ENCODE data around the gene SPTBN4.

The SPTBN4 gene

GRCh38 chr19:40600570-40601133 lies 133.9 kb downstream of the SPTBN4 start (continued):
- TF ChIP-seq, protein P1, sequence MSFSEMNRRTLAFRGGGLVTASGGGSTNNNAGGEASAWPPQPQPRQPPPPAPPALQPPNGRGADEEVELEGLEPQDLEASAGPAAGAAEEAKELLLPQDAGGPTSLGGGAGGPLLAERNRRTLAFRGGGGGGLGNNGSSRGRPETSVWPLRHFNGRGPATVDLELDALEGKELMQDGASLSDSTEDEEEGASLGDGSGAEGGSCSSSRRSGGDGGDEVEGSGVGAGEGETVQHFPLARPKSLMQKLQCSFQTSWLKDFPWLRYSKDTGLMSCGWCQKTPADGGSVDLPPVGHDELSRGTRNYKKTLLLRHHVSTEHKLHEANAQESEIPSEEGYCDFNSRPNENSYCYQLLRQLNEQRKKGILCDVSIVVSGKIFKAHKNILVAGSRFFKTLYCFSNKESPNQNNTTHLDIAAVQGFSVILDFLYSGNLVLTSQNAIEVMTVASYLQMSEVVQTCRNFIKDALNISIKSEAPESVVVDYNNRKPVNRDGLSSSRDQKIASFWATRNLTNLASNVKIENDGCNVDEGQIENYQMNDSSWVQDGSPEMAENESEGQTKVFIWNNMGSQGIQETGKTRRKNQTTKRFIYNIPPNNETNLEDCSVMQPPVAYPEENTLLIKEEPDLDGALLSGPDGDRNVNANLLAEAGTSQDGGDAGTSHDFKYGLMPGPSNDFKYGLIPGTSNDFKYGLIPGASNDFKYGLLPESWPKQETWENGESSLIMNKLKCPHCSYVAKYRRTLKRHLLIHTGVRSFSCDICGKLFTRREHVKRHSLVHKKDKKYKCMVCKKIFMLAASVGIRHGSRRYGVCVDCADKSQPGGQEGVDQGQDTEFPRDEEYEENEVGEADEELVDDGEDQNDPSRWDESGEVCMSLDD (tag by site-specific recombination; IDR thresholded peaks at IDR 0.05) = peak; percentile 62
- 0 out of 2 replicates have a peak, but pooled peaks have one; percentile 10 for TF ChIP-seq ZSCAN16 (tag by site-specific recombination; IDR thresholded peaks at IDR 0.05)
- 0 out of 2 replicates have a peak, but pooled peaks have one; percentile 0 for TF ChIP-seq SP2 (tag by site-specific recombination; IDR thresholded peaks at IDR 0.05)
- no peak for TF ChIP-seq ZNF394 (tag by site-specific recombination; IDR thresholded peaks at IDR 0.05; ENCODE audit: borderline replicate concordance)
- TF ChIP-seq KLF9 (tag by site-specific recombination; IDR thresholded peaks at IDR 0.05; ENCODE audit: low read depth) = peak; percentile 14; the same call in 1 of the 2 replicates
- TF ChIP-seq ZNF274 (IDR thresholded peaks at IDR 0.05; ENCODE audit: low read length) = no peak
- TF ChIP-seq ZNF274 (tag by site-specific recombination; IDR thresholded peaks at IDR 0.05; ENCODE audit: borderline replicate concordance) = 0 out of 2 replicates have a peak, but pooled peaks have one; percentile 21
- TF ChIP-seq, protein P2, sequence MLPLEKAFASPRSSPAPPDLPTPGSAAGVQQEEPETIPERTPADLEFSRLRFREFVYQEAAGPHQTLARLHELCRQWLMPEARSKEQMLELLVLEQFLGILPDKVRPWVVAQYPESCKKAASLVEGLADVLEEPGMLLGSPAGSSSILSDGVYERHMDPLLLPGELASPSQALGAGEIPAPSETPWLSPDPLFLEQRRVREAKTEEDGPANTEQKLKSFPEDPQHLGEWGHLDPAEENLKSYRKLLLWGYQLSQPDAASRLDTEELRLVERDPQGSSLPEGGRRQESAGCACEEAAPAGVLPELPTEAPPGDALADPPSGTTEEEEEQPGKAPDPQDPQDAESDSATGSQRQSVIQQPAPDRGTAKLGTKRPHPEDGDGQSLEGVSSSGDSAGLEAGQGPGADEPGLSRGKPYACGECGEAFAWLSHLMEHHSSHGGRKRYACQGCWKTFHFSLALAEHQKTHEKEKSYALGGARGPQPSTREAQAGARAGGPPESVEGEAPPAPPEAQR (tag by site-specific recombination; IDR thresholded peaks at IDR 0.05) = no peak
- TF ChIP-seq ZNF366 (tag by site-specific recombination; conservative IDR thresholded peaks at IDR 0.05) = peak; percentile 56
- peak; percentile 87 for TF ChIP-seq ZEB2 (tag by site-specific recombination; IDR thresholded peaks at IDR 0.05)
- TF ChIP-seq ZFP41 (tag by site-specific recombination; IDR thresholded peaks at IDR 0.05; ENCODE audit: borderline replicate concordance) = 0 out of 2 replicates have a peak, but pooled peaks have one; percentile 72
- peak; percentile 57 for TF ChIP-seq ZBTB8A (tag by site-specific recombination; IDR thresholded peaks at IDR 0.05)
- TF ChIP-seq, protein P3, sequence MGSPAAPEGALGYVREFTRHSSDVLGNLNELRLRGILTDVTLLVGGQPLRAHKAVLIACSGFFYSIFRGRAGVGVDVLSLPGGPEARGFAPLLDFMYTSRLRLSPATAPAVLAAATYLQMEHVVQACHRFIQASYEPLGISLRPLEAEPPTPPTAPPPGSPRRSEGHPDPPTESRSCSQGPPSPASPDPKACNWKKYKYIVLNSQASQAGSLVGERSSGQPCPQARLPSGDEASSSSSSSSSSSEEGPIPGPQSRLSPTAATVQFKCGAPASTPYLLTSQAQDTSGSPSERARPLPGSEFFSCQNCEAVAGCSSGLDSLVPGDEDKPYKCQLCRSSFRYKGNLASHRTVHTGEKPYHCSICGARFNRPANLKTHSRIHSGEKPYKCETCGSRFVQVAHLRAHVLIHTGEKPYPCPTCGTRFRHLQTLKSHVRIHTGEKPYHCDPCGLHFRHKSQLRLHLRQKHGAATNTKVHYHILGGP (tag by site-specific recombination; IDR thresholded peaks at IDR 0.05) = no peak
- TF ChIP-seq KLF1 (tag by site-specific recombination; IDR thresholded peaks at IDR 0.05) = peak; percentile 8
- TF ChIP-seq ZNF785 (tag by site-specific recombination; IDR thresholded peaks at IDR 0.05) = peak; percentile 72; the same call in 1 of the 2 replicates
- TF ChIP-seq ZNF692 (tag by site-specific recombination; IDR thresholded peaks at IDR 0.05) = peak; percentile 14
- TF ChIP-seq PRDM4 (tag by site-specific recombination; IDR thresholded peaks at IDR 0.05) = peak; percentile 11; the same call in 1 of the 2 replicates
- TF ChIP-seq SP3 (tag by site-specific recombination; IDR thresholded peaks at IDR 0.05) = peak; percentile 27; the same call in 1 of the 2 replicates
- TF ChIP-seq BCL11B (tag by site-specific recombination; IDR thresholded peaks at IDR 0.05; ENCODE audit: low read depth) = peak; percentile 38; the same call in 1 of the 2 replicates
- no peak; the same call in 1 of the 2 replicates for TF ChIP-seq SP7 (tag by site-specific recombination; IDR thresholded peaks at IDR 0.05)

Measured in HEK293 (cell line).